Astrocyte (in vitro differentiated cells and primary cell): ENCODE data around the gene AIM2. TPM values are rescaled to one million over a fixed set of nuclear protein-coding genes. Genes with fewer than 3 reads are reported as not detected.

Experiments
- DNase-seq: peaks from one replicate; pipeline ENCODE4 v3.0.0-alpha.2; 2010; ENCODE audit warnings: low read depth
- FAIRE-seq: peaks from 2 replicates; lab custom pipeline; 2011; peaks lifted over from hg19 to GRCh38; lab: Jason Lieb, UNC
- H2AFZ ChIP-seq: 2 replicates; pipeline ENCODE4 v1.6.0; 2012; ENCODE audit warnings: low read depth, low read length, inconsistent platforms
- H3K27ac ChIP-seq: 2 replicates; pipeline ENCODE4 v1.5.1; 2011; ENCODE audit warnings: low read depth, low read length, inconsistent platforms
- H3K27me3 ChIP-seq: 2 replicates; pipeline ENCODE4 v1.6.0; 2011; ENCODE audit warnings: low read length, inconsistent platforms; ENCODE audit not compliant: insufficient read depth
- H3K36me3 ChIP-seq: 2 replicates; pipeline ENCODE4 v1.5.1; 2011; ENCODE audit warnings: low read length, inconsistent platforms; ENCODE audit not compliant: insufficient read depth
- H3K4me1 ChIP-seq: 2 replicates; pipeline ENCODE4 v1.5.1; 2011; ENCODE audit warnings: low read length, inconsistent platforms; ENCODE audit not compliant: insufficient read depth
- H3K4me2 ChIP-seq: 2 replicates; pipeline ENCODE4 v1.6.0; 2012; ENCODE audit warnings: low read length, inconsistent platforms
- H3K4me3 ChIP-seq: 2 replicates; pipeline ENCODE4 v1.5.1; 2011; ENCODE audit warnings: low read depth, mild to moderate bottlenecking, low read length, inconsistent platforms; ENCODE audit not compliant: insufficient read depth
- H3K79me2 ChIP-seq: 2 replicates; pipeline ENCODE4 v1.6.0; 2012; ENCODE audit warnings: mild to moderate bottlenecking, low read length, inconsistent platforms; ENCODE audit not compliant: insufficient read depth
- H3K9ac ChIP-seq: 2 replicates; pipeline ENCODE4 v1.6.0; 2012; ENCODE audit warnings: mild to moderate bottlenecking, low read length, inconsistent platforms
- H3K9me3 ChIP-seq: 2 replicates; pipeline ENCODE4 v1.5.1; 2012; ENCODE audit warnings: low read depth, mild to moderate bottlenecking, low read length, inconsistent platforms; ENCODE audit not compliant: insufficient read depth
- H4K20me1 ChIP-seq: 2 replicates; pipeline ENCODE4 v1.6.0; 2012; ENCODE audit warnings: low read length, inconsistent platforms; ENCODE audit not compliant: insufficient read depth
- H3K27ac Mint-ChIP-seq: one replicate; pipeline ENCODE4 v1.8.0; 2021; ENCODE audit warnings: mild to moderate bottlenecking, mixed read lengths; ENCODE audit not compliant: unreplicated experiment
- H3K27me3 Mint-ChIP-seq: one replicate; pipeline ENCODE4 v1.8.0; 2021; ENCODE audit warnings: low read depth, mixed read lengths; ENCODE audit not compliant: unreplicated experiment
- H3K36me3 Mint-ChIP-seq: one replicate; pipeline ENCODE4 v1.8.0; 2021; ENCODE audit warnings: low read depth, mixed read lengths; ENCODE audit not compliant: unreplicated experiment
- H3K4me1 Mint-ChIP-seq: one replicate; pipeline ENCODE4 v1.8.0; 2021; ENCODE audit warnings: low read depth, mixed read lengths; ENCODE audit not compliant: unreplicated experiment
- H3K4me3 Mint-ChIP-seq: one replicate; pipeline ENCODE4 v1.8.0; 2021; ENCODE audit warnings: mild to moderate bottlenecking, moderate library complexity, mixed read lengths; ENCODE audit not compliant: unreplicated experiment
- H3K9me3 Mint-ChIP-seq: one replicate; pipeline ENCODE4 v1.8.0; 2021; ENCODE audit warnings: mild to moderate bottlenecking, mixed read lengths; ENCODE audit not compliant: unreplicated experiment
- EZH2 ChIP-seq: IDR thresholded peaks from 2 replicates; pipeline ENCODE4 v1.6.1; 2012; ENCODE audit warnings: mild to moderate bottlenecking, low read length, inconsistent platforms; ENCODE audit not compliant: insufficient read depth
- total RNA-seq: library from RNA; stranded (reverse); gene quantifications from 2 replicates; pipeline ENCODE4 v1.2.1, GENCODE V29; 2021
- TF ChIP-seq, protein P1 (sequence below): IDR thresholded peaks from 2 replicates; pipeline ENCODE4 v1.5.1; 2011; ENCODE audit warnings: low read depth, mild to moderate bottlenecking, inconsistent platforms, low read length, moderate library complexity; ENCODE audit not compliant: insufficient read depth

AIM2 gene
- total RNA-seq, 1 donor from 2014 or later: 1.3 TPM

DNA sequence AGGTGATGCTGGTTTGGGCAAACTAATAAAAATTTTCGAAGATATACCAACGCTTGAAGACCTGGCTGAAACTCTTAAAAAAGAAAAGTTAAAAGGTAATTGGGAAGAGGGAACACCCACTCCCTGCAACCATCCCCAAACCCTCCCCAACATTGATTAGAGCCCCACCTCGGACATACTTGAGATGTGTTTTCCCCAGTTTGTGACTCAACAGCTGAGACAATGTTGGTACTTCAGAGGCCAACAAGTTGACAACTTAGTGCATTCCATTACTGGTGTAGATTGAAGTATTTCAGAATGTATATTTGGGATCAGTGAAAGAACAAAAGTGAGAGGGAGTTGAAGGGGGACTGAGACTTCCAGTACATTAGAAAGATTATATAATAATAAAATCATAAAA, 61.7 kb downstream of the AIM2 start:
- Histone ChIP-seq H2AFZ (no peak overlapping the region), H3K27ac (no peak overlapping the region), H3K4me1 (peaks cover 11% of the 10 kb centered on the region), H3K36me3 (peaks cover 12% of the 10 kb centered on the region), H3K4me3 (no peak overlapping the region), H4K20me1 (no peaks in the 10 kb centered on the region), H3K27me3 (no peaks in the 10 kb centered on the region), H3K9me3 (no peaks in the 10 kb centered on the region), H3K9ac (no peak overlapping the region), H3K79me2 (peaks cover 45% of the 10 kb centered on the region), H3K4me2 (no peak overlapping the region)
- no peak overlapping the region for H3K4me3 Mint-ChIP-seq
- no peak for DNase-seq
- H3K27ac Mint-ChIP-seq: no peak overlapping the region
- H3K36me3 Mint-ChIP-seq: peaks cover 32% of the 10 kb centered on the region
- H3K27me3 Mint-ChIP-seq: no peaks in the 10 kb centered on the region
- H3K4me1 Mint-ChIP-seq: peaks cover 24% of the 10 kb centered on the region
- TF ChIP-seq, protein P1, sequence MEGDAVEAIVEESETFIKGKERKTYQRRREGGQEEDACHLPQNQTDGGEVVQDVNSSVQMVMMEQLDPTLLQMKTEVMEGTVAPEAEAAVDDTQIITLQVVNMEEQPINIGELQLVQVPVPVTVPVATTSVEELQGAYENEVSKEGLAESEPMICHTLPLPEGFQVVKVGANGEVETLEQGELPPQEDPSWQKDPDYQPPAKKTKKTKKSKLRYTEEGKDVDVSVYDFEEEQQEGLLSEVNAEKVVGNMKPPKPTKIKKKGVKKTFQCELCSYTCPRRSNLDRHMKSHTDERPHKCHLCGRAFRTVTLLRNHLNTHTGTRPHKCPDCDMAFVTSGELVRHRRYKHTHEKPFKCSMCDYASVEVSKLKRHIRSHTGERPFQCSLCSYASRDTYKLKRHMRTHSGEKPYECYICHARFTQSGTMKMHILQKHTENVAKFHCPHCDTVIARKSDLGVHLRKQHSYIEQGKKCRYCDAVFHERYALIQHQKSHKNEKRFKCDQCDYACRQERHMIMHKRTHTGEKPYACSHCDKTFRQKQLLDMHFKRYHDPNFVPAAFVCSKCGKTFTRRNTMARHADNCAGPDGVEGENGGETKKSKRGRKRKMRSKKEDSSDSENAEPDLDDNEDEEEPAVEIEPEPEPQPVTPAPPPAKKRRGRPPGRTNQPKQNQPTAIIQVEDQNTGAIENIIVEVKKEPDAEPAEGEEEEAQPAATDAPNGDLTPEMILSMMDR: no peak
- TF ChIP-seq EZH2: no peak
- peaks cover 1% of the 10 kb centered on the region for H3K9me3 Mint-ChIP-seq
- FAIRE-seq: no peak

DNA sequence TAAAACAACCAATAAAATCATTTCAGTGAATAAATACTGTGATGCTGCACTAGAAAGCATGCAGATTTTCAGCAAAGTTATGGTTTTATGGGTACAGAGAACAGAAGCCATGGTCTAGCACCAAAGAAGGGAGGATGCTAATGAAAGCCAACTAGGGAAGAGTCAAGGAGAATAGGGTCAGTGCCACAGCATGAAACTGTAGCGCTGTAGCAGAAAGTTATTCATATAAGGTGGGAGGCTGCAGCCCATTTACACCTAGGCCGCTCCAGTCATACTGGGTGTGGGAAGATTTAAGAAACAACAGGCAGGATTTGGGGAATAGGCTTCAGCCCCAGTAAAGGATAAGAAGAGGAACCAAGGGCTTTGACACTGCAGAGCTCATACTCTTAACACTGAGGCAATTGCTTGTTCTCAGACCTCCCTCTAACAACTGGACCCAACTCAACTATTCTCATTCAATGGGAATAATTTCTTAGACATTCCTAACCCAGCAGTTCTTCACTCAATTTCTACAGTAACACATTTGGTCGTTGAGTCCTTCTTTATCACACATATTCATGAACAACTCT, 62.5 kb downstream of the AIM2 start:
- Mint-ChIP-seq H3K36me3 (peaks cover 32% of the 10 kb centered on the region), H3K4me1 (peaks cover 24% of the 10 kb centered on the region), H3K27ac (no peak overlapping the region), H3K27me3 (no peaks in the 10 kb centered on the region), H3K4me3 (no peak overlapping the region), H3K9me3 (peaks cover 1% of the 10 kb centered on the region)
- H3K4me1 ChIP-seq: peaks cover 16% of the 10 kb centered on the region
- H4K20me1 ChIP-seq: no peaks in the 10 kb centered on the region
- peaks cover 12% of the 10 kb centered on the region for H3K36me3 ChIP-seq
- H3K9me3 ChIP-seq: no peaks in the 10 kb centered on the region
- FAIRE-seq: no peak
- TF ChIP-seq EZH2: no peak
- TF ChIP-seq, protein P1: no peak
- H3K9ac ChIP-seq: no peak overlapping the region
- no peak overlapping the region for H3K27ac ChIP-seq
- no peak for DNase-seq
- H3K4me3 ChIP-seq: no peak overlapping the region
- H3K79me2 ChIP-seq: peaks cover 45% of the 10 kb centered on the region
- H3K27me3 ChIP-seq: no peaks in the 10 kb centered on the region
- no peak overlapping the region for H2AFZ ChIP-seq
- H3K4me2 ChIP-seq: no peak overlapping the region

DNA sequence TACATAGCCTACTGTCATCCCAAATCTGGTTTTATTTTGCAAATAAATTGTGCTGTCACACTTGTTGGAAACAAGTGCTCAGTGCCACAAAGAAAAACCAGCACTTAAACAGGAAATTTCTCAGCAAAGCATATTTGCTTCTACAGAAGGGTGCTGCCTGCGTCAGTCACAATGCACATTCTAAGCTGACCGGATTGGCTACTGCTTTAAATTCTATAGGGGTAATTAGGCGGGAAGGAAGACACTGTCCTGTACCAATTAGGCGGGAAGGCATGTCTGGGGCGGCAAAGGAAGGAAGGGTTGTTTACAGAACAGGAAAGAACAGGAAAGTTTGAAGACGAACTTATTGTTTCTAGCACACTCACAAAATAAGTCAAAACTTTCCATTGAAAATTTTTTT, 64.1 kb downstream of the AIM2 start:
- no peaks in the 10 kb centered on the region for H3K27me3 ChIP-seq
- H3K36me3 ChIP-seq: peaks cover 3% of the 10 kb centered on the region
- peak overlapping the region; percentile 84 for H3K4me3 Mint-ChIP-seq
- H3K4me1 ChIP-seq: peaks cover 22% of the 10 kb centered on the region
- H4K20me1 ChIP-seq: no peaks in the 10 kb centered on the region
- FAIRE-seq: no peak
- H2AFZ ChIP-seq: no peak overlapping the region
- peaks cover 45% of the 10 kb centered on the region for H3K79me2 ChIP-seq
- H3K9me3 ChIP-seq: no peaks in the 10 kb centered on the region
- peaks cover 26% of the 10 kb centered on the region for H3K4me1 Mint-ChIP-seq
- H3K27ac ChIP-seq: no peak overlapping the region
- peak overlapping the region; percentile 44 for H3K9ac ChIP-seq
- no peak for TF ChIP-seq EZH2
- TF ChIP-seq, protein P1: no peak
- peak overlapping the region; percentile 20 for H3K4me3 ChIP-seq
- H3K4me2 ChIP-seq: peak overlapping the region; percentile 85
- no peak overlapping the region for H3K27ac Mint-ChIP-seq
- peaks cover 24% of the 10 kb centered on the region for H3K36me3 Mint-ChIP-seq
- DNase-seq: peak; percentile 22
- H3K9me3 Mint-ChIP-seq: peaks cover 1% of the 10 kb centered on the region
- no peaks in the 10 kb centered on the region for H3K27me3 Mint-ChIP-seq
